Activated T-helper 1 cell treated with anti-CD3 and anti-CD28 coated beads, Interleukin-12 subunit alpha, Interleukin-12 subunit beta, Interleukin-2, Interleukin-4 antibody, amounts not matched to agents 30 ng/mL and 10 ng/mL and 1 ng/mL, durations not matched to agents 14 hours and 24 hours and 36 hours (primary cell): Measurements from ENCODE around the gene CCDC134. TPM values are rescaled to one million over a fixed set of nuclear protein-coding genes. Genes with fewer than 3 reads are reported as not detected.
A peak's percentile ranks its signal among the peaks of the same experiment; 100 is the strongest.

Source experiments
- DNase-seq: peaks from one replicate; pipeline ENCODE4 v3.0.0; 2021; ENCODE audit warnings: low spot score
- H3K27ac Mint-ChIP-seq: one replicate; pipeline ENCODE4 v1.8.0; 2021; ENCODE audit warnings: mild to moderate bottlenecking, mixed read lengths
- H3K27me3 Mint-ChIP-seq: one replicate; pipeline ENCODE4 v1.8.0; 2022; ENCODE audit warnings: mild to moderate bottlenecking, moderate library complexity, mixed read lengths; ENCODE audit not compliant: insufficient read depth
- H3K36me3 Mint-ChIP-seq: one replicate; pipeline ENCODE4 v1.8.0; 2021; ENCODE audit warnings: low read depth, mixed read lengths
- H3K4me1 Mint-ChIP-seq: one replicate; pipeline ENCODE4 v1.8.0; 2021; ENCODE audit warnings: low read depth, mixed read lengths
- H3K4me3 Mint-ChIP-seq: one replicate; pipeline ENCODE4 v1.8.0; 2021; ENCODE audit warnings: mild to moderate bottlenecking, moderate library complexity, mixed read lengths
- H3K9me3 Mint-ChIP-seq: one replicate; pipeline ENCODE4 v1.8.0; 2021; ENCODE audit warnings: mixed read lengths
- intact Hi-C: fragments of 100-400 bp; cut with micrococcal nuclease; formaldehyde crosslinking; loops from one replicate; pipeline ENCODE4 v1.15.1; 2024
- total RNA-seq: library from RNA; stranded (reverse); gene quantifications from 2 replicates; pipeline ENCODE4 v1.2.3, GENCODE V29; 2022

Gene CCDC134
- 18.0 and 19.6 TPM in 2 replicates for total RNA-seq

- Mint-ChIP-seq H3K4me1 (peaks cover 35% of the 10 kb centered on the region), H3K27me3 (no peaks in the 10 kb centered on the region), H3K4me3 (peak within 1 kb of the TSS; percentile 99), H3K36me3 (peaks cover 20% of the 10 kb centered on the region), H3K27ac (peak within 1 kb of the TSS; percentile 98), H3K9me3 (no peaks in the 10 kb centered on the region)
- intact Hi-C loops = loop anchor here (1.0 to 2.0 kb wide), 8 partner anchors 19 to 569 kb away; partner anchors contain the start of genes SNU13 and SREBF2
- DNase-seq = peak; percentile 90
These were observed at the start of gene CCDC134 for GRCh38 chr22:41800348-41801146. TSS of gene CCDC134 (plus strand) at chr22:41800679. CDS start at chr22:41808891, 8,212 bp downstream.

- Mint-ChIP-seq H3K4me3 (no peak overlapping the region), H3K9me3 (no peaks in the 10 kb centered on the region), H3K27me3 (peaks cover 10% of the 10 kb centered on the region), H3K36me3 (no peaks in the 10 kb centered on the region), H3K4me1 (no peaks in the 10 kb centered on the region), H3K27ac (peak overlapping the region; percentile 32)
- intact Hi-C loops = no loop called here
- no peak for DNase-seq
These were observed 48.2 kb upstream of the CCDC134 start for GRCh38 chr22:41752011-41752970.

DNA sequence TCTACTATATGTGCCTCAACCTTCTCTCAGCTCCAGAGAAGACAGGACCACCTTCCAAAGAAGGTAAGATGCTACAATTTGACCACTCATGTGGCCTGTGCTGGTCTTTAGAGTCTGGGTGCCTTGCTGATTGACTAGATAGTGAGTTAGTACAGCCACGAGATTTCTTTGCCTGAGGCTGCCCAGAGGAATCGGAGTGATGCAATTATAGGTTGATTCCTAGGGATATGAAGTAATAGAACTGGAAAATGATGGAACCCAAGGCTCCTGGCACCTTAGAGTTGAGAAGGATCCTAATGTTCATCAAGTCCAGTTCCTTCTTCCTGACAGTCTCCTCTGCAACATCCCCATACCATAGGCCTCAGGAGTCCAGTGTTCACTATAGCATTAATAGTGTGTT is 46.5 kb upstream of the CCDC134 start:
- H3K36me3 Mint-ChIP-seq = no peaks in the 10 kb centered on the region
- H3K4me1 Mint-ChIP-seq = no peaks in the 10 kb centered on the region
- peaks cover 4% of the 10 kb centered on the region for H3K27me3 Mint-ChIP-seq
- no peak overlapping the region for H3K27ac Mint-ChIP-seq
- no peaks in the 10 kb centered on the region for H3K9me3 Mint-ChIP-seq
- no peak overlapping the region for H3K4me3 Mint-ChIP-seq
- DNase-seq = no peak
- intact Hi-C loops = no loop called here

- intact Hi-C loops = no loop called here
- Mint-ChIP-seq H3K4me3 (no peak overlapping the region), H3K9me3 (no peaks in the 10 kb centered on the region), H3K27me3 (no peaks in the 10 kb centered on the region), H3K27ac (no peak overlapping the region), H3K4me1 (no peaks in the 10 kb centered on the region), H3K36me3 (no peaks in the 10 kb centered on the region)
- no peak for DNase-seq
These were observed 43.0 kb upstream of the CCDC134 start for GRCh38 chr22:41757502-41757901.

GRCh38 chr22:41758231-41758630 is 42.2 kb upstream of the CCDC134 start:
- H3K27me3 Mint-ChIP-seq = peaks cover 1% of the 10 kb centered on the region
- no peaks in the 10 kb centered on the region for H3K36me3 Mint-ChIP-seq
- H3K9me3 Mint-ChIP-seq = no peaks in the 10 kb centered on the region

GRCh38 chr22:41762980-41763779 is 37.3 kb upstream of the CCDC134 start:
- intact Hi-C loops = no loop called here
- H3K4me3 Mint-ChIP-seq = no peak overlapping the region
- DNase-seq = no peak
- no peaks in the 10 kb centered on the region for H3K9me3 Mint-ChIP-seq
- H3K27me3 Mint-ChIP-seq = peaks cover 3% of the 10 kb centered on the region
- no peak overlapping the region for H3K27ac Mint-ChIP-seq
- peaks cover under 1% of the 10 kb centered on the region for H3K4me1 Mint-ChIP-seq
- no peaks in the 10 kb centered on the region for H3K36me3 Mint-ChIP-seq

More at GRCh38 chr22:41758231-41758630, 42.2 kb upstream of the CCDC134 start:
- intact Hi-C loops = no loop called here
- no peak for DNase-seq
- Mint-ChIP-seq H3K4me1 (no peaks in the 10 kb centered on the region), H3K27ac (no peak overlapping the region), H3K4me3 (no peak overlapping the region)

- intact Hi-C loops = no loop called here
- Mint-ChIP-seq H3K4me3 (no peak overlapping the region), H3K36me3 (no peaks in the 10 kb centered on the region), H3K27ac (no peak overlapping the region), H3K27me3 (peaks cover 8% of the 10 kb centered on the region), H3K4me1 (peaks cover 12% of the 10 kb centered on the region), H3K9me3 (no peaks in the 10 kb centered on the region)
- no peak for DNase-seq
These were observed 34.0 kb upstream of the CCDC134 start for GRCh38 chr22:41766476-41766875.

- peaks cover 12% of the 10 kb centered on the region for H3K4me1 Mint-ChIP-seq
- intact Hi-C loops = no loop called here
- H3K27ac Mint-ChIP-seq = no peak overlapping the region
- no peaks in the 10 kb centered on the region for H3K9me3 Mint-ChIP-seq
- H3K36me3 Mint-ChIP-seq = no peaks in the 10 kb centered on the region
- DNase-seq = no peak
- peaks cover 5% of the 10 kb centered on the region for H3K27me3 Mint-ChIP-seq
- H3K4me3 Mint-ChIP-seq = no peak overlapping the region
These were observed 32.0 kb upstream of the CCDC134 start for GRCh38 chr22:41768430-41768829.

- Mint-ChIP-seq H3K36me3 (no peaks in the 10 kb centered on the region), H3K27me3 (peaks cover 4% of the 10 kb centered on the region), H3K4me1 (peaks cover 12% of the 10 kb centered on the region), H3K4me3 (no peak overlapping the region), H3K27ac (no peak overlapping the region), H3K9me3 (no peaks in the 10 kb centered on the region)
- intact Hi-C loops = no loop called here
- no peak for DNase-seq
These were observed 29.6 kb upstream of the CCDC134 start for GRCh38 chr22:41770715-41771468.

DNA sequence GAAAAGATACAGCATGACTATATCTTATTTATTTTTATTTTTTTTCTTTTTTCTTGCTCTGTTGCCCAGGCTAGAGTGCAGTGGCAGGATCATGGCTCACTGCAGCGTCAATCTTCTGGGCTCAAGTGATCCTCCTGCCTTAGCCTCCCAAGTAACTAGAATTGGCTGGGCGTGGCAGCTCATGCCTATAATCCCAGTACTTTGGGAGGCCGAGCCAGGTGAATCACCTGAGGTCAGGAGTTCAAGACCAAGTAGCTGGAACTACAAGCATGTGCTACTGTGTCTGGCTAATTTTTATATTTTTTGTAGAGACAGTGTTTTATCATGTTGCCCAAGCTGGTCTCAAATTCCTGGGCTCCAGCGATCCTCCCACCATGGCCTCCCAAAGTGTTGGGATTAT is 28.3 kb upstream of the CCDC134 start:
- Mint-ChIP-seq H3K4me3 (no peak overlapping the region), H3K36me3 (no peaks in the 10 kb centered on the region), H3K27ac (no peak overlapping the region), H3K9me3 (no peaks in the 10 kb centered on the region), H3K27me3 (peaks cover 6% of the 10 kb centered on the region), H3K4me1 (peaks cover 12% of the 10 kb centered on the region)
- intact Hi-C loops = no loop called here
- no peak for DNase-seq

DNA sequence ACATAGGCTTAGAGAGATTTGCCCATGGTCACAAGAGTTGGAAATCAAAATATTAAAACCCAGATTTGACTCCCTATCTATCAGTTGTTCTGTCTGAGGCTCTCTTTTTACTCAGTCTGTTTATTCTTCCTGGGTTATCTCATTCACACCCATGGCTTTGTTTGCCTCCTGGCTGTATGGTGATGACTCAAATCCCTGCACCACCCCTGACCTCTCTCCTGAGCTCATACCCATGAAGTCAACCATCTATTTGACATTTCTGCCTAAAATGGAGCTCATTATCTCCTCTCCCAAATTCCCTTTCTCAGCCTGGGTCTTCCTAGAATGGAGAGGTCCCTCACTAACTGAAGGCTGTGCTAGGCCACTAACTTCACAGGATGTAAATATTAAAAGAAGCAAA is 27.8 kb upstream of the CCDC134 start:
- Mint-ChIP-seq H3K27me3 (peaks cover 6% of the 10 kb centered on the region), H3K4me1 (peaks cover 12% of the 10 kb centered on the region), H3K9me3 (no peaks in the 10 kb centered on the region), H3K27ac (no peak overlapping the region), H3K36me3 (no peaks in the 10 kb centered on the region), H3K4me3 (no peak overlapping the region)
- no peak for DNase-seq
- intact Hi-C loops = no loop called here

DNA sequence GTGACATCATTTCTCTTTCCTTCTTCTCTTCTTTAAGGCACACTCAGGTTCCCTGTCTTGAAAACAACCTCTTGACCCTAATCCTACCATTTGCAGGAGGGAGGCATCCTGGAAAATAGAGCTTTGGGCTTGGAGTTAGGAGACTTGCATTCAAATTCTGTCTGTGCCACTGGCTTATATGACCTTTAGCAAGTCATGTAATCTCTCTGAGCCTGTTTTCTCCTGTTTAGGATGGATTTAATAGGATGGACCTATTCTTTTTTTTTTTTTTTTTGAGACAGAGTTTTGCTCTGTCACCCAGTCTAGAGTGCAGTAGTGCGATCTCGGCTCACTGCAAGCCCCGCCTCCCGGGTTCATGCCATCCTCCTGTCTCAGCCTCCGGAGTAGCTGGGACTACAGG is 25.1 kb upstream of the CCDC134 start:
- Mint-ChIP-seq H3K4me1 (peaks cover 15% of the 10 kb centered on the region), H3K27ac (no peak overlapping the region), H3K4me3 (no peak overlapping the region), H3K9me3 (no peaks in the 10 kb centered on the region), H3K36me3 (peaks cover 2% of the 10 kb centered on the region), H3K27me3 (peaks cover 2% of the 10 kb centered on the region)
- intact Hi-C loops = no loop called here
- DNase-seq = no peak
